ENCODE data around the gene RBM46.

Gene RBM46, protein sequence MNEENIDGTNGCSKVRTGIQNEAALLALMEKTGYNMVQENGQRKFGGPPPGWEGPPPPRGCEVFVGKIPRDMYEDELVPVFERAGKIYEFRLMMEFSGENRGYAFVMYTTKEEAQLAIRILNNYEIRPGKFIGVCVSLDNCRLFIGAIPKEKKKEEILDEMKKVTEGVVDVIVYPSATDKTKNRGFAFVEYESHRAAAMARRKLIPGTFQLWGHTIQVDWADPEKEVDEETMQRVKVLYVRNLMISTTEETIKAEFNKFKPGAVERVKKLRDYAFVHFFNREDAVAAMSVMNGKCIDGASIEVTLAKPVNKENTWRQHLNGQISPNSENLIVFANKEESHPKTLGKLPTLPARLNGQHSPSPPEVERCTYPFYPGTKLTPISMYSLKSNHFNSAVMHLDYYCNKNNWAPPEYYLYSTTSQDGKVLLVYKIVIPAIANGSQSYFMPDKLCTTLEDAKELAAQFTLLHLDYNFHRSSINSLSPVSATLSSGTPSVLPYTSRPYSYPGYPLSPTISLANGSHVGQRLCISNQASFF

GRCh38 chr4:154781126-154781982 lies at the start of gene RBM46:
Gene RBM46, plus strand, starts transcription at chr4:154781272. Its CDS starts 15,481 bp downstream, at chr4:154796753.
- no peak for DNase-seq

DNA sequence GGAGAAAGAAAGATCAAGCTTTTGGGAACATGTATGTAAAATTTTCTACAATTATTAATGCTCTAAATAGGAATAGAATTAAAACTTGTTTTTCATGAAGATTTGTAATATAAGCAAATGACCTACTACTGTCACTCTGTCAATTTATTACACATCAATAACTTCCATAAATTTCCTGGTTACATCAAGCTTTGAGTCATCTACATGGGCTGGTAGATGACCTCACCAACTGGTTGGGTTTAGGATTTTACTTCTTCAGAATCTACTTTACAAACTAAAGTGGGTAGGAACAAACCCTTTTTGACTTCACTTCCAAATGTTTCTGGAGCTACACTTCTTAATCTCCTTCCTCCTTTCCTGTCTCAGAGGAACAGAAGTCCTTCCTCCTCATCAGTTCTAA lies 49.3 kb upstream of the RBM46 start:
- no peak for DNase-seq

- no peak for DNase-seq
Measured at GRCh38 chr4:154732669-154733068, 48.4 kb upstream of the RBM46 start.

DNA sequence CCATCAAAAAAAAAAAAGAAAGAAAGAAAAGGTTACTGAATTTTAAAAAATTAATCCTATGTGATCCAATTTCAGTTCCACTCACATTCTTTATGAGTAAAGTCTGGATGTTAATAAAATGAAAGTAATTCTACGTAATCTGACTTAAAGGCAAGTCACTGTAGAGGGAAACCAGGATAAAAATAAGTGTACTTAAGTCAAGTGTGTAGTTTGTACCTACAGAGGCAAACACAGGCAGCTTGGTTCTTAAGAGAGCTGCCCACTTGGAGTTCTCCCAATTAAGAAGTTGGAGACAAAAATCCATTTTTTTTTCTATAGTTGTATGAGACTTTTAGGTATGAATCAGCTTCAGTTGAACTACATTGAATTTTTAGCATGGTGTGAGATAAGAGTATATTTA lies 44.3 kb upstream of the RBM46 start:
- no peak for DNase-seq

DNA sequence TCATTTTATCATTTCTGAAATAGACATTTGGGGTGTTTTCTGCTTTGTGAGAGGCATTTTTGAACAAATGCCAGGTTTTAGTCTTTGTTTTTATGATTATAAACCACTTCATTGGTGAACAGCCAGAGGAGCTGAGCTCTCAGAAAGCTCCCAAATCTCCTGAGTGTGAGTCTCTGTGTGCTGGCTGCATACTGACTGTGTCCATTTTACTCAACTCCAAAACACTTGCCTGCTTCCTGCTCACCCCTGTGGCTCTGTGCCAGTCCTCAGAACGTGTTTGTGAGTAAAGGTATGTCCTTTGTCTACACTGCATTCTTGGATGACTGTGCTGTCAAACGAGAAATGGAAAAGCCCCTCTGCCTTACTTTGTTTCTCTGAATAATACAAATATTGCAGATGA lies 42.6 kb upstream of the RBM46 start:
- no peak for DNase-seq

DNA sequence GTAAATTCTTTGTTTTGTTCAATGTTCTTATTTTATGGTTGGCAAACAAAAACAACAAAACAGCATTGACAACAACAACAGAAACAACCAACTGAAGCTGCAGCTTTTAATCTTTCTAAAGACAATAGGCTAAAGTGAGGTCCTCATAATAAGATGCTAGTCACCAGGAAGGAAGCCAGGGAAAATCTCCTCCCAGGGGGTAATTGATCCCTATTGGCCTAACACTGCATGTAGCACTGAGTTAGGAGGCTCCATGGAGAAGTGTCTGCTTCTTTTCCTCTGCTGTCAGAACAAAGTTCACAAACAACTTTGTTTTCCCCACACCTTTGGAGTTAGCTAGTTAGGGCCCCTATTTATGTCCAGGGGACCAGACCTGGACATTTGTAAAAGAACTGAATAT lies 42.0 kb upstream of the RBM46 start:
- DNase-seq, result no peak

- DNase-seq, result no peak
Measured at GRCh38 chr4:154740462-154740861, 40.6 kb upstream of the RBM46 start.

- DNase-seq, result no peak
Measured at GRCh38 chr4:154741131-154741665, 39.9 kb upstream of the RBM46 start.

GRCh38 chr4:154741922-154742850 lies 38.9 kb upstream of the RBM46 start:
- DNase-seq, result no peak

GRCh38 chr4:154743683-154744340 lies 37.3 kb upstream of the RBM46 start, which contains the start of gene LRAT:
Gene LRAT, plus strand, starts transcription at chr4:154744000. Its CDS starts 327 bp downstream, at chr4:154744327.
- peak; percentile 39 for DNase-seq

GRCh38 chr4:154744341-154744926 lies 36.6 kb upstream of the RBM46 start:
- no peak for DNase-seq

GRCh38 chr4:154757713-154758112 lies 23.4 kb upstream of the RBM46 start:
- DNase-seq, result no peak

- no peak for DNase-seq
Measured at GRCh38 chr4:154760895-154761294, 20.2 kb upstream of the RBM46 start.

GRCh38 chr4:154778264-154778663 lies 2.8 kb upstream of the RBM46 start:
- no peak for DNase-seq

DNA sequence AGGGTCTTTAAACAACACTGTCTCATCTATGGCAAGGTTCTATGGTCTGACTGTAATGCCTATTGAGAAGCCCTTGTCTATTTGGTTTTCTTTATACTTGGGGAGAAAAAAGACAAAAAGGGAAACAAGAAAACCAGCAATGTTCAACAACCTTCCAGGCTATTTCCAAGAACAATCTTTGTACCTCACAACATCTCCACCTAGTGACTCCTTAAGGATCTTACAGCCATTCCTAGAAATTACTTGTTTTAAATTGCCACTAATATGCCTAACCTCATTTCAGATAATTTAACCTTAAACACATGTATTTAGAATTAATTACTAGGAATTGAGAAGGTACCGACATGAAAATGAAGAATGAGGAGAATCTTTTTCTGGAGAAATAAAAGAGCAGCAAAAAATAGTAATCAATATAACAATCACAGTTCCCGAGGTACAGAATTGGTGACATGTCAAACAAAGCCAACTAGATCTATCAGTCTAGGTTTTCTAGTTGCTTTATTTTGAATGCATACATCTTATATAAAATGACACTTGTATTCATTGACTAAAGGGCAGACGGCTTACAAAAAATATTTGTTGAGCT lies 1.6 kb upstream of the RBM46 start:
- no peak for DNase-seq

GRCh38 chr4:154781983-154782293 lies 866 bp downstream of the RBM46 start:
- DNase-seq, result no peak

- peak; percentile 26 for DNase-seq
Measured at GRCh38 chr4:154807042-154807630, 26.1 kb downstream of the RBM46 start.

GRCh38 chr4:154818230-154818629 lies 37.2 kb downstream of the RBM46 start:
- no peak for DNase-seq

- no peak for DNase-seq
Measured at GRCh38 chr4:154822775-154823174, 41.7 kb downstream of the RBM46 start.

DNA sequence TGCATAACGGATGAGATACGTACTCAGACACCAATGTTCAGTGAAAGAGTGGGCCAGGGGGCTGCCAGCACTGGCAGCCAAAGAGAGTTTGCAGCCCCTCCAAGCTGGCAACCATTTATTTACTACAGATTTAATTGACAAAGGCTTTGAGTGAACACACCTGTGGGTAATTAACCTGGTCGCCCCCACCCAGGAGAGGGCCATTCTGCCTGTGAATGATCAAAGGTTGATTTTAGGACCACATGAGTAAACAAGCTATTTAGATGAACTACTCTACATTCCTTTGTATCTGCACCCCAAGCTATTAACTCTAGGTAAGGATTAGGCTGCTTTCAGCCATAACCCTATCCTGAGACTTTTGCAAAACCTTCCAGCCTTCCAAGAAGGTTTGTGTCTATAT lies 55.0 kb downstream of the RBM46 start:
- no peak for DNase-seq

GRCh38 chr4:154836513-154836912 lies 55.4 kb downstream of the RBM46 start:
- no peak for DNase-seq
